Small intestine (tissue), 7 donors: ENCODE data around the gene NFX1. TPM values are rescaled to one million over a fixed set of nuclear protein-coding genes. Genes with fewer than 3 reads are reported as not detected.
"Not testable (repeated sequence)": the region's sequence is repeated elsewhere in the genome, so short reads cannot be mapped to it uniquely, and the experiment has no call there.

Source experiments
- DNase-seq, 2 donors: peaks; one replicate each; pipeline versions ENCODE4 v3.0.0 to v3.0.0-alpha.2; 2013
- FAIRE-seq: peaks from 2 replicates; lab custom pipeline; 2012; peaks lifted over from hg19 to GRCh38; lab: Jason Lieb, UNC
- H3K27ac ChIP-seq, 3 donors: one replicate each; pipeline ENCODE4 v1.5.1; 2013; ENCODE audit warnings: low read length in 2 of 3, mild to moderate bottlenecking in 2 of 3, control low read depth in 1 of 3, inconsistent platforms in 1 of 3, low read depth in 1 of 3, moderate library complexity in 1 of 3
- H3K27me3 ChIP-seq, 3 donors: one replicate each; pipeline ENCODE4 v1.6.1; 2013; ENCODE audit warnings: low read length in 3 of 3, inconsistent platforms in 1 of 3; ENCODE audit not compliant: control insufficient read depth in 3 of 3, insufficient read depth in 3 of 3
- H3K36me3 ChIP-seq, 3 donors: one replicate each; pipeline ENCODE4 v1.6.1; 2013; ENCODE audit warnings: low read length in 3 of 3, inconsistent platforms in 1 of 3, low read depth in 1 of 3, mild to moderate bottlenecking in 1 of 3, moderate library complexity in 1 of 3; ENCODE audit not compliant: control insufficient read depth in 3 of 3, insufficient read depth in 2 of 3
- H3K4me1 ChIP-seq, 3 donors: one replicate each; pipeline ENCODE4 v1.6.1; 2013; ENCODE audit warnings: low read length in 2 of 3, inconsistent platforms in 1 of 3, low read depth in 1 of 3, mild to moderate bottlenecking in 1 of 3, moderate library complexity in 1 of 3; ENCODE audit not compliant: control insufficient read depth in 3 of 3, insufficient read depth in 2 of 3
- H3K4me3 ChIP-seq, 3 donors: one replicate each; pipeline ENCODE4 v1.5.1; 2013; ENCODE audit warnings: low read length in 3 of 3, control low read depth in 1 of 3, inconsistent platforms in 1 of 3, low read depth in 1 of 3, mild to moderate bottlenecking in 1 of 3, moderate library complexity in 1 of 3
- H3K9me3 ChIP-seq, 2 donors: one replicate each; pipeline ENCODE4 v1.6.1; 2013; ENCODE audit warnings: low read depth in 1 of 2, low read length in 1 of 2; ENCODE audit not compliant: control insufficient read depth in 2 of 2, insufficient read depth in 1 of 2
- WGBS, 3 donors: extraction: QIAGEN DNeasy Blood & Tissue Kit; methylation state at CpG; one replicate each; pipeline ENCODE4 v1.1.7; 2013; 5-methylcytosine and 5-hydroxymethylcytosine counted together
- polyA plus RNA-seq, 4 donors: library from polyadenylated mRNA; stranded (reverse) in 3 of 4; unstranded in 1 of 4; fragments of 200-250 nt in 3 of 4; fragments of 120-200 nt in 1 of 4; gene quantifications; one replicate each; pipeline versions ENCODE4 v1.2.1 to v1.2.3, GENCODE V29; 2013
- donor health status: healthy with polysubstance abuse.
- donor health status: control.
- donor health status: control.
- donor health status: Bipolar disorder and iron deficiency.
- donor health status: healthy.

Gene NFX1
- polyA plus RNA-seq, 4 donors = 12.6 to 34.7 (median 22.1) TPM

DNA sequence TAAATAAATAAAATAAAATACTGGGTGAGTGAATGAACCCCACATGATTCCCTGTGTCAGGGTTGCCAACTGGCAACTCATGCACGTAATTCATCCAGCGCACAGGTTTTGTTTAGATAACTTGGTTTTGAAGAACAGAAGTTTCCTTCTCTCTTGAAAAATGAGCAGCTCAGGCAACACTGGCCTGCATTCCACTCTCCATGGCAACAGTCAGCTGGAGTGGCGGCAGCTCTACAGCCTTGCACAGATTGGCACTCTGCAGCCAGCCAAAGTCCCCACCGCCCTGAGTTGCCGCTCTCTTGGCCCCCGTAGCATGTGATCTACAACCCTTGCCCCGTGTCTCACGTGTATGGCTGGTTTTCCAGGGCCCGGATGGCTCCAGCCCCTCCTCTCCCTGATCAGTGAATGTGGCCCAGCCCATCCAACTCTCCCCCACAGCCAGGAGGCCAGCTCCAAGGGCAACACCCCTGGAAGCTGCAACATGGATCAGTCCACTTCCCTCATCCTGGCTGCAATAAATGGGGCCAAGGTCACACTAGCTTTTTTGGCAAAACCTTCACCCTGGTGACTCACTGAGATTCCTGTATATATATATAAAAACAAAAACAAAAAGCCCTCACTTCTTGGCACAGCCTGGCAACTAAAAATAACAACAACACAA lies 100.9 kb downstream of the NFX1 start:
- not testable (repeated sequence) for H3K4me3 ChIP-seq, H3K9me3 ChIP-seq, FAIRE-seq, H3K27me3 ChIP-seq
- 18 to 35% (median 28%) methylated on average over 5 to 9 of the region's 9 CpGs for WGBS, 3 donors
- DNase-seq = peak; percentile 88 to 92
- H3K4me1 ChIP-seq = peaks cover 0 to 39% (median 0%) of the 10 kb centered on the region in 3 donors
- H3K36me3 ChIP-seq = peaks cover 0 to 13% (median 0%) of the 10 kb centered on the region in 3 donors
- H3K27ac ChIP-seq = peak overlapping the region; percentile 80 to 92 (median 85)

DNA sequence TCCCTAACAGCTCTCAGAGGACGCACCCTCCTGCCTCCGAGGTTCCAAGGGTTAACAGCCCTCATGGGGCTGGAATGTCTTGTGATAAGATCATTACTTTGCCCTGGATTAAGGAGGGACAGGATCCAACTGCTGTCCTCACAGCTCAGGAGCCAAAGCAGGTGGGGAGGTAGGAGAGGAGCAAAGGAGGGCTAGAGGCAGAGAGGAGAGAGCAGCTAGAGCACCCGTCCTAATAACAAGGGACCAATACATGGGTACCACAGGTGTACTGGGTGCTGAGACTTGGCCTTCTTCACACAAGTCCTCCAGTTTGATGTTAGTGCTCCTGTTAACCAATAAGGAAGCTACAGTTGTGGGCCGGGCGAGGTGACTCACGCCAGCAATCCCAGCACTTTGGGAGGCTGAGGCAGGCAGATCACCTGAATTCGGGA lies 102.3 kb downstream of the NFX1 start:
- DNase-seq = peak; percentile 72 to 88
- WGBS, 3 donors = 15 to 57% (median 39%) methylated on average over 7 of the region's 7 CpGs
- peaks cover 0 to 39% (median 0%) of the 10 kb centered on the region in 3 donors for H3K4me1 ChIP-seq
- not testable (repeated sequence) for H3K9me3 ChIP-seq, H3K27me3 ChIP-seq, H3K36me3 ChIP-seq, FAIRE-seq
- H3K27ac ChIP-seq = peak overlapping the region; percentile 76 to 92 (median 86)
- H3K4me3 ChIP-seq = peak overlapping the region in 1 of 3 donors; percentile 44

DNA sequence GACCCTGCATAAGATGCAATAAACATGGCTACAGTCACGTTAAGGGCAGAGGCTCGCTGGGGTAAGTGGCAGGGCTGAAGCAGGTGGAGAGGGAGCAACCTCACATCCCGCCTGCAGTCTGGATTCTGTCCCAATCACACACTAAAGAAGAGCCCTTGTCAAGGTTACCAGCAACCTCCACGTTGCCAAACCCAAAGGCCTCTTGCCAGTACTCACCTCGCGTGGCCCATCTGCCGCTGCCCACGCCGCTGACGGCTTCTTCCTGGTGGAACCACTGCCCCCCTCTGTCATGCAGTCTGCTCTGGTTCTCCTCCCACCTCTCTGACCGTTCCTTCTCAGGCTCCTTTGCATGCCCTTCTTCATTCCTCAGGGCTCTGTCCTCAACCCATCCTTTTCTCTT lies 103.3 kb downstream of the NFX1 start:
- H3K36me3 ChIP-seq = peaks cover 0 to 5% (median 0%) of the 10 kb centered on the region in 3 donors
- H3K27ac ChIP-seq = peak overlapping the region in 2 of 3 donors; percentile 86 to 92
- peak in 1 of 2 donors; percentile 37 for DNase-seq
- no peak for FAIRE-seq
- H3K9me3 ChIP-seq = no peaks in the 10 kb centered on the region
- peak overlapping the region in 2 of 3 donors; percentile 44 to 67 for H3K4me3 ChIP-seq
- WGBS, 3 donors = 31 to 65% (median 43%) methylated on average over 11 of the region's 11 CpGs
- no peaks in the 10 kb centered on the region for H3K27me3 ChIP-seq
- peaks cover 0 to 39% (median 0%) of the 10 kb centered on the region in 3 donors for H3K4me1 ChIP-seq

DNA sequence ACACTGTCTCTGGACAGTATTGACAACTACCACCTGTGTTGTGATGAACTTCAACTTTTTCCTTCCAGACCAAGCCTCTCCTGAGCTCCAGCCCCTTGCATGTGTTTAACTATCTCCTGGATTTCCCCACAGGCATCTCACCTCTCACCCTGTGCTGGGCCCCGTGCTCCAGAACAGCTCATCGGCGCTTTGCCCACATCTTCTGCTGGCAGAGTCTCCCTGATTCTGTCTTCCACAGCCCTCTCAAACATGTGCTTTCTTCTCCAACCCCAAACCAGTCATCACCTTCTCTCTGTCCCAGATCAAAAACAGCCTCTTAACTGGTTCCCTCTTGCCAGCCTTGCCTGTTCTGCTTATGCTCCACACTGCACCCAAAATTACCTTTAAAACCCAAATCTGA lies 103.7 kb downstream of the NFX1 start:
- H3K27ac ChIP-seq = peak overlapping the region in 2 of 3 donors; percentile 86 to 92
- not testable (repeated sequence) for DNase-seq, H3K27me3 ChIP-seq, H3K9me3 ChIP-seq, H3K36me3 ChIP-seq, FAIRE-seq
- H3K4me3 ChIP-seq = peak overlapping the region in 2 of 3 donors; percentile 44 to 67
- peaks cover 0 to 39% (median 0%) of the 10 kb centered on the region in 3 donors for H3K4me1 ChIP-seq
- WGBS, 3 donors = 55 to 71% (median 71%) methylated on average over 3 of the region's 3 CpGs

DNA sequence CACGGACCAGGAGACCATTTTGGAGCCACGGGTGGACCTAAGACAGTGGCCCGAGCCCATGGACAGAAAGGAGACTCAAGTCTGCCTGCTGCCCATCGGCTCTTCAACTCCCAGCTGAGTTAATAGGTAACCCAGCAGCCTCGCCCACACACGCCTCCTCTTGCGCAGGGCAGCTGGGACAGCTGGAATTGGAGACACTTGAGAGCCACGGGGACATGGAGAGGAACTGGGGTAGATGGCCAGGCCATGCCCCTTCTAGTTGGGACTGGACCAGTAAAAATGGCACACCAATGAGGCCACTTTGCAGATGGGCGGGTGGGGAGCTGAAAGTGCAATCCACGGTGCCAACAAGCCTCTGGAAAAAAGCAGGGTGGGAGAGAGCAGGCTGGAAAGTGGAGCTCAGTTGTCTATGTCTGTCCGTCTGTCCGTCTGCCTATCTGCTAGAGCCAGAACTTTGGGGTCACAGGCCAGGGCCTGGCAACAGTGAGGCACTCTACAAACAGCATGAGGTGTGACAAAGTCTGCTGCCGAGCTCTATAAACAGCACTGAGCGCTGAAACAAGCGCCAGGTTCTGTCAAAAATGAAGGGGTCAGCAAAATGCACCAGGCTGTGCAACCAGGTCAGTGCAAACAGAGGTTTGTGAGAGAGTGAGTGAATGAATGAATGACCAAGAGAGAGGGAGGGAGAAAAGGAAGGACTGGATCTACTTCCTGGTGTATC lies 105.0 kb downstream of the NFX1 start:
- H3K36me3 ChIP-seq, FAIRE-seq, H3K27me3 ChIP-seq, H3K9me3 ChIP-seq: not testable (repeated sequence)
- Histone ChIP-seq H3K4me1 (peaks cover 0 to 35% (median 0%) of the 10 kb centered on the region in 3 donors), H3K4me3 (peak overlapping the region in 2 of 3 donors; percentile 44 to 67), H3K27ac (peak overlapping the region in 1 of 3 donors; percentile 83)
- 23 to 70% (median 50%) methylated on average over 15 of the region's 15 CpGs for WGBS, 3 donors
- DNase-seq = peak; percentile 87 to 90

DNA sequence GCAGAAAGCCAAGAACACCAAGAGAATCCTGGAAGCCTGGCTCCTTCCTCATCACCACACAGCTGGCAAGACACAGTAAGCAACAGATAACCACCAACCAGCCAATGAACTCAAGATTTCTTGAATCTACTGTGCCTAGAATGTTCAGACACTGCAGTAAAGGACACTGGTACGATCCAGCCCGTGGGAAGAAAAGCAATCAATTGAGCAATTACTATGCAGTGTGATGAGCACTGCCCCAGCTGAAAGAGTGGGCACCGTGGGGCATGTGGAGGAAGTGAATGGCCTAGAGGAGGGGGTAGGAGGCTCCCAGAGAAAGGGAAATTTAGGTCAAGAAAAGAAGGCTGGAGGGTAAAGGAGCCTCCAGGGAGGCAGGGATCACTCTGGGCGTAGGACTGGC lies 107.5 kb downstream of the NFX1 start:
- not testable (repeated sequence) for H3K9me3 ChIP-seq, H3K36me3 ChIP-seq, H3K4me3 ChIP-seq, FAIRE-seq, H3K27ac ChIP-seq, H3K27me3 ChIP-seq, DNase-seq
- H3K4me1 ChIP-seq = peaks cover 0 to 14% (median 0%) of the 10 kb centered on the region in 3 donors
- 54 to 63% (median 61%) methylated on average over 3 of the region's 4 CpGs for WGBS, 3 donors

DNA sequence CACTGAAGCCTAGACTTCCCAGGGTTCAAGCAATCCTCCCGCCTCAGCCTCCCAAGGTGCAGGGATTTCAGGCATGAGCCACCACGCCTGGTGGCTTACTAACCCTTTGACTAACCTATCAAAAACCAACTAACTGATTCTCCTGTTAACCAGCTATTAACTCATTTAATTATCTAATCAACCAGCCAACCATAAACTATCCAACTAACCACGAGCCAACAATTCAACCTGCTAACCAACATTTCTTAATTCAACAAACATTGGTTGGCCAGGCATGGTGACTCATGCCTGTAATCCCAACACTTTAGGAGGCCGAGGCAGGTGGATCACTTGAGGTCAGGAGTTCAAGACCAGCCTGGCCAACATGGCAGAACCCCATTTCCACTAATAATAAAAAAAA lies 108.7 kb downstream of the NFX1 start:
- not testable (repeated sequence) for H3K27me3 ChIP-seq, H3K9me3 ChIP-seq, H3K36me3 ChIP-seq, H3K4me3 ChIP-seq, H3K27ac ChIP-seq, FAIRE-seq, DNase-seq
- whole genome bisulfite sequencing, 3 donors = 61 to 77% (median 68%) methylated on average over 4 of the region's 4 CpGs
- peaks cover 0 to 10% (median 0%) of the 10 kb centered on the region in 3 donors for H3K4me1 ChIP-seq

DNA sequence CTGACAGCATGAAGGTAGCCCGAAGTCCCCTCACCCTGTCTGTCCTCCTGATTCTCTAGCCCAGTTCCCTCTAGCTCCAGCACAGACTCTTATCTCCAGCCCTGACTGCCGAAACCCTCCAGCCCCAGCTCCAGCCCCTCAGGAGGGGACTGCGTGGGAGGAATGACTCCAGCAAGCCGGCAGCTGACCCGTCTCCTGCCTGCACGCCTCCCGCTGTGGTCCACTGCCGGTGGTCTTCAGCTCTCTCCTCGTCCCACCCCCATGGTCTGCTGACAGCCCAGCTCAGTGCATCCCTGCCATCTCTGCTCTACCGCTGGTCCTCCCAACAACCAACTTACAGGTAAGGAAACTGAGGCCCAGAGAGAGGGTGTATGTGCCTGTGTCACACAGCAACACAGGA lies 111.5 kb downstream of the NFX1 start:
- not testable (repeated sequence) for H3K9me3 ChIP-seq, H3K27me3 ChIP-seq, H3K27ac ChIP-seq, H3K36me3 ChIP-seq, H3K4me3 ChIP-seq, H3K4me1 ChIP-seq, FAIRE-seq, DNase-seq
- WGBS, 3 donors = 78 to 87% (median 83%) methylated on average over 9 of the region's 10 CpGs
